SIG-M5 (cell line): ENCODE measurements around the gene CYP2W1.

ENCODE experiments used
- DNase-seq: peaks from one replicate; lab custom pipeline; 2025; lab: John Stamatoyannopoulos, UW

CYP2W1 gene

DNA sequence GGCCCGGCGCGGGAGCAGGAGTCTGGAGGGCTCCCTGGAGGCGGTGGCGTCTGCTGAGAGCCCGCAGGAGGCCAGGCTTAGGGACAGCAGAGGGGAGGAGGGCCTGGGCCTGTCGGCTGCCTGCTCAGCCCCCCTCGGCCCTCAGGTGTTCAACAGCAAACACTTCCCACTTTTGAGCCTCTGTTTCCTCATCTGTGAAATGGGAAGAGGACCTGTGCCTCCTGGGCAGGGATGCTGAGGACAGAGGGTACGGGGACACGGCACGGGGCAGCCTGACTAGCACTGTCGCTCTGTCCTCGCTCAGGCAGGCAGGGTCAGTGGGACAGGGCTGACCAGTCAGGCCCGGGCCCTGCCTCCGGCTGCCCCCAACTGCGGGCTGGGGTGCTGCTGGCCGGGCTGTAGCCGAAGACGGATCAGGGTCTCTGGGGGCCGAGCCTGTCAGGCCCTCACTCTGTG lies 663 bp downstream of the CYP2W1 start:
- DNase-seq = no peak

DNA sequence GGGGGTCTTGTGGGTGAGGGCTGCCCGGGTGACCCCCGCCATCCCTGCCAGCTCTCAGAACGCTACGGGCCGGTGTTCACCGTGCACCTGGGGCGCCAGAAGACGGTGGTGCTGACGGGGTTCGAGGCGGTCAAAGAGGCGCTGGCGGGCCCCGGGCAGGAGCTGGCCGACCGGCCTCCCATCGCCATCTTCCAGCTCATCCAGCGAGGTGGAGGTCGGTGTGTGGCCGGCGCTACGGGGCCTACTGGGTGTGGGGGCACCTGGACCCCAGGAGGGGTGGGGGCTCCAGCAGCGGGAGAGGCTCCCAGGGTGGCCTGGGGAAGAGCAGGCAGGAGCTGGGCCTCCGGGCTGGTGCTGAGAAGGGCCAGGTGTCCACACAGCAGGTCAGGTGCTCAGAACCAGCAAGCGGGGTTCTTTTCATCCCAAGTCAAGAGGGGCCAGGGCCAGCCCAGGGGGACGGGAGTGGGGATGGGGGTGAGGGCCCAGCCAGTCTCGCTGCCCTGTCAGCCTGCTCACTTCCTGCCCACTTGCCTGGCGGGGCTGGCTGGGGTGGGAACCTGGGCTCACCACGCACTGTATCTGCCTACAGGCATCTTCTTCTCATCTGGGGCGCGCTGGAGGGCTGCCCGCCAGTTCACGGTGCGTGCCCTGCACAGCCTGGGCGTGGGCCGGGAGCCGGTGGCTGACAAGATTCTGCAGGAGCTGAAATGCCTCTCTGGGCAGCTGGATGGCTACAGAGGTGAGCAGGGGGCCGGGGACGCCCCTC lies 1.6 kb downstream of the CYP2W1 start:
- DNase-seq = no peak

DNA sequence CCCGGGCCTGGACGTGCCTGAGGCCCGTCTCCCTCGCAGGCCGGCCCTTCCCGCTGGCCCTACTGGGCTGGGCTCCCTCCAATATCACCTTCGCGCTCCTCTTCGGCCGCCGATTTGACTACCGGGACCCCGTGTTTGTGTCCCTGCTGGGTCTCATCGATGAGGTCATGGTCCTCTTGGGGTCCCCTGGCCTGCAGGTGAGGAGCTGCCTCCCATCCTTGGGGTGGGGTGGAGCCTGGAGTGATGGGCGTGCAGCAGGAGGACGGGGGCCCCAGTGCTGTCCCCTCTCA lies 2.1 kb downstream of the CYP2W1 start:
- no peak for DNase-seq

DNA sequence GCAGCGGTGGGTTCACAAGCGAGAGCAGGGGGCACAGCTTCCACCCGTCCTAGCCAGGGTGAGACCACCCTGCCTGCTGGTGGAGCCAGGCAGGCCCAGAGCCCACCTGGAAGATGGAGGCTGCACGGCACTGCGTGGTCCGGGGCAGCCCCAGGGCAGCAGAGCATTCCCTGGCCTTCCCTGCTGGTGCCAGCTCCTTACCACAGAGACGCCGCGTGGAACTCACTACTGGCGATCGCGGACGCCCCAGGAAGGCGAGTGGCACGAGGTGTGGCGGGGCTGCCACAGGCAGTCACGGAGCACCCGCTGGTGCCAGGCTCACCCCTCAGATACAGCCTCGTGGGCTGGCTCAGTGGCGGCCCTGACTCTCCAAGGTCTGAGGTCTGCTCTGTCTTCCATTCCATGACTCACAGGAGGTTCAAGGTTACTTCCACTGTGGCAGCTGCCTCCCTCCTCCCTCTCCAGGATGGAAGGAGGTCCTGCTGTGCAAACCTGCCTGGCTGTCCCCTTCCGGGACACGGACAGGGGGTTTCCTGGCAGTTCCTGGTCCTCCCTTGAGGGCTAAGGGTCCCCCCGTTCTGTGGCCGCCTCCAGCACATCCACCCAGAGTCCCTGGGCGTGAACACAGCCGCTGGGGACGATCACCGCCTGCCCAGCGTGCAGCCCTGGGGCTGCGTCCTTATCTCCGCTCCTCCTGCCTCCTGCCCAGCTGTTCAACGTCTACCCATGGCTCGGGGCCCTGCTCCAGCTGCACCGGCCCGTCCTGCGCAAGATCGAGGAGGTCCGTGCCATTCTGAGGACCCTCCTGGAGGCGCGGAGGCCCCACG lies 3.1 kb downstream of the CYP2W1 start:
- DNase-seq = no peak

DNA sequence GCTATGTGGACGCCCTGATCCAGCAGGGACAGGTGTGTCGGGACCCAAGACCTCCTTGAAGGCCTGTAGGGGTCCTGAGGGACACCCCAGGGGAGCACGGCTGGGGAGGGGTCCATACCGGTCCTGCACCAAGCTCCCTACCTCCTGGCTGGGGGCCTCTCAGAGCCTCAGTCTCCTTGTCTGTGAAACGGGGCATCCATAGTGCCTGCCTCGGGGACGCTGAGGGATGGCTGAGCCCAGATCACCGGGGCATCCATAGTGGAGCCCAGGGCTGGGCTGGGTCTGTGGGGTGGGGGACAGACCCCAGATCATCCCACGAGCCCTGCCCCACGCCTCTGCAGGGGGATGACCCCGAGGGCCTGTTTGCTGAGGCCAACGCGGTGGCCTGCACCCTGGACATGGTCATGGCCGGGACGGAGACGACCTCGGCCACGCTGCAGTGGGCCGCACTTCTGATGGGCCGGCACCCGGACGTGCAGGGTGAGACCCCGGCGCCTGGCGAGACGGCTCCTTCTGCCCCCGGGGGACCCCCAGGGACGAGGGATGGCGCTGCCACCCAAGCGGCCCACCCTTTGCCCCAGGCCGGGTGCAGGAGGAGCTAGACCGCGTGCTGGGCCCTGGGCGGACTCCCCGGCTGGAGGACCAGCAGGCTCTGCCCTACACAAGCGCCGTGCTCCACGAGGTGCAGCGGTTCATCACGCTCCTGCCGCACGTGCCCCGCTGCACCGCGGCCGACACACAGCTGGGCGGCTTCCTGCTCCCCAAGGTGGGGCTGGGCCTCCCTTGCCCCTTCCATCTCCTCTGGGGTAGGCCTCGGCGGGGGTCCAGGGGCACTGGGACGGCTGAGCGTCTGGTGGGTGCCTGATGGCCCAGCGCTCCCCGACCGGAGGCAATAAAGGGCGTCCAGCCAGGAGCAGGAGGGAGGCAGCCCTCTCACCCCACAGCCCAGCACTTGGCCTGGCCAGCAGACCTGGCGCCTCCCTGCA lies 4.1 kb downstream of the CYP2W1 start:
- no peak for DNase-seq

DNA sequence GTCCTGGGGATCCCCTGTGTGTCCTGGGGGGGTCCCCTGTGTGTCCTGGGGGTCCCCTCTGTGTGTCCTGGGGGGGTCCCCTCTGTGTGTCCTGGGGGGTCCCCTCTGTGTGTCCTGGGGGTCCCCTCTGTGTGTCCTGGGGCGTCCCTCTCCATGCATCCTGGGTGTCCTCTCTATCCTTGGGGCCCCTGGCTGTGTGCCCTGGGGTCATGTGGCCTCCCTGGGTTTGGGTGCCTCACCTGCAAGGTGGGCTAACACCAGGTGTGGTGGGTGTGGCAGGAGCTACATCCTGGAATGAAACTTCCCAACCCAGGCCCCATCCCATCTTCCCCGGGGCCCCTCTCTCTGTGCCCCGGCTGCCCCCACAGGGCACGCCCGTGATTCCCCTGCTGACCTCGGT lies 4.9 kb downstream of the CYP2W1 start:
- no peak for DNase-seq

DNA sequence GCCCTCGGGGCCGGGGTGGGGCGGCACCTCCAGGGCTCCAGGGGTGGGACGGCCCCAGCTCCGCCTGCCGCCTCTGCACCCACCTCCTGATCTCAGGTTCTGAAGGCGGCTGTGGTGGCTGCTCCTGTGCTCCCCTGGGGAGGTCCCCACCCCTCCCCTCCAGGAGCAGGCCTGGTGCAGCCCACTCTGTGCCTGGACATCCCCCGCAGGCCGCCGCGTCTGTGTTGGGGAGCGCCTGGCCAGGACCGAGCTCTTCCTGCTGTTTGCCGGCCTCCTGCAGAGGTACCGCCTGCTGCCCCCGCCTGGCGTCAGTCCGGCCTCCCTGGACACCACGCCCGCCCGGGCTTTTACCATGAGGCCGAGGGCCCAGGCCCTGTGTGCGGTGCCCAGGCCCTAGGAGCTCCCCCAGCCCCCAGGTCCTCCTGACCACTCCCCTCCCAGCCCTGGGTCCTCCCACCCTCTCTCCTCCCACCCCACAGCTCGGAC lies 5.5 kb downstream of the CYP2W1 start:
- no peak for DNase-seq

DNA sequence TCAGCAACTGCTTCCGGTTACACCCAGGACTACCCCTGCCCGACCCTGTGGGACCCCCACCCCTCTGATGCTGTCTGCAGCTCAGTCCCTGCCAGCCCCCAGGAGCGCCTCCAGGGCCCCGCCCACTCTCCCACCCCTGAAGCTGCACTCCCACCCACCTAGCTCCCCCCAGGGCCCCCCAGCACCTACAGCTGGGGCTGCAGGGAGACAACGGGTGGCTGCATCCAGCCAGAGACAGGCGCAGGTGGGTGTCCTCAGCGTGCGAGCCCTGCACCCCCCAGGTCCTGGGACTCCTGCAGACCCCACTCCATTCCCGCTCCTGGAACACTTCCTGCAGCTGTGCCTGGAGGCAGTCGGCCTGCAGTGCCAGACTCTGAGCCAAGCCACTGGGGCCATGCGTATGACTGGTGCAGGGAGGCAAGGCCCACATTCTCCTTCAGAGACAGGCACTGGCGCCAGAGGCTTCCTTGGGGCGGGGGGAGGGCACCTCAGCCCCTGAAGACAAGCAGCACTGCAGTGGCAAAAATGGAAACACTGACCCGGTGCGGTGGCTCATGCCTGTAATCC lies 6.1 kb downstream of the CYP2W1 start:
- no peak for DNase-seq

DNA sequence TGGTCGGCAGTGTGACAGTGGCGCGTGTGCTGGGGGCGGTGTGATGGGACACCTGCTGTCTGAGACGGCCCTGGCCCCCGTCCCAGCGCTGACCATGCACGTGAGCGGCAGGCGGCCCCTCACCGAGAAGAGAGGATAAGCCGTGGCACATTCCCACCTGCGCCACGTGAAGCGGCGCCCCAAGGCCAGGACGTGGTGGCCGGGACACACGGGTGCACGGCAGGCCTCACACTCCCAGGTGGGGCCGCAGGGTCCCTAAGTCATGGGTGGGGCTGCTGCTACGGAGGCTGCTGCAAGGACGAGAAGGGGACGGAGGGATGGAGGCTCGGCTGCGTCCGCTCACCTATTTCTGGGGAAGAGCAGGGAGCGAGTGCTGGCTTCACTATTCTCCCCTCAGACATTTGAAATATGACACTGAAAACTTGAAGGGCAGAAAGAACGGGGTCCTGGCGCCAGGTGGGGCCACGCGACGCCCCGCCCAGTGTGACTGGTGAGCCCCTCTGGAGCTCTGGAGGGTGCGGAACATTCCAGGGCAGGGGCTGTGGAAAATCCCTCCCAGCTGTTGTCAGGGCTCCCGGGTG lies 7.5 kb downstream of the CYP2W1 start:
- no peak for DNase-seq

DNA sequence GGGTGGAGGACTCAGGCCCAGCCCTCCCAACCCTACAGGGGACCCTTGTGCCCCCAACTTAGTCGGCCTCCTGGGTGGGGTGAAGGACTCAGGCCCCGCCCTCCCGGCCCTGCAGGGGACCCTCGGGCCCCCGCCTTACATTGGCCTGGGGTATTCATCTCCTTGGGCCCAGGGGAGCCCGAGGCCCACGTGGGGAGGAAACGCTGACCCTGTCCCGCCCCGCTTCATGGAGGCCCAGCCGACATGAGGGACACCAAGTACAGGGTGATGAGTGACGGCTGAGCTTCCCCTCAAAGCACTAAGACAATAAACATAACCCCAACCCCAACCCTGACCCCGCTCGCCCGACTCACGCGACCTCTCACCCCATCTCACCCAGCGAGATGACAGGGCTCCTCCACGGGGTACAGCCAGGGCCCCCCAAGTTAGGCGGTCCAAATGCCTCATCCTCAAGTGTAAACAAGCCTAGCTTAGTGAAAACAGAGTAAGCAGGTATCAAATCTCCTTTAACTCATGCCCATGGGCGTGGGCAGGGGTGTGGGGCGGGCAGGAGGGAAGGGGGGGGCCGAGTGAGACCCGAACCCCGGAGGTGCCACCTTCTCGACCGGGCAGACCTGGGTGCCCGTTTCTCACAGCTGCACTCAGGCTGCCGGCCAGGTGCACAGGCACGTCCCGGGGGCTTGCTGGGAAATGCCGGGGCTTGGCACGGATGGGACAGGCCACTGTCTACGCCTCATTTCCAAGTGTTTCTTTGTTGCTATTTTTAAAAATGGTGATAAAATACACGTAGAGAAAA lies 8.2 kb downstream of the CYP2W1 start:
- no peak for DNase-seq

DNA sequence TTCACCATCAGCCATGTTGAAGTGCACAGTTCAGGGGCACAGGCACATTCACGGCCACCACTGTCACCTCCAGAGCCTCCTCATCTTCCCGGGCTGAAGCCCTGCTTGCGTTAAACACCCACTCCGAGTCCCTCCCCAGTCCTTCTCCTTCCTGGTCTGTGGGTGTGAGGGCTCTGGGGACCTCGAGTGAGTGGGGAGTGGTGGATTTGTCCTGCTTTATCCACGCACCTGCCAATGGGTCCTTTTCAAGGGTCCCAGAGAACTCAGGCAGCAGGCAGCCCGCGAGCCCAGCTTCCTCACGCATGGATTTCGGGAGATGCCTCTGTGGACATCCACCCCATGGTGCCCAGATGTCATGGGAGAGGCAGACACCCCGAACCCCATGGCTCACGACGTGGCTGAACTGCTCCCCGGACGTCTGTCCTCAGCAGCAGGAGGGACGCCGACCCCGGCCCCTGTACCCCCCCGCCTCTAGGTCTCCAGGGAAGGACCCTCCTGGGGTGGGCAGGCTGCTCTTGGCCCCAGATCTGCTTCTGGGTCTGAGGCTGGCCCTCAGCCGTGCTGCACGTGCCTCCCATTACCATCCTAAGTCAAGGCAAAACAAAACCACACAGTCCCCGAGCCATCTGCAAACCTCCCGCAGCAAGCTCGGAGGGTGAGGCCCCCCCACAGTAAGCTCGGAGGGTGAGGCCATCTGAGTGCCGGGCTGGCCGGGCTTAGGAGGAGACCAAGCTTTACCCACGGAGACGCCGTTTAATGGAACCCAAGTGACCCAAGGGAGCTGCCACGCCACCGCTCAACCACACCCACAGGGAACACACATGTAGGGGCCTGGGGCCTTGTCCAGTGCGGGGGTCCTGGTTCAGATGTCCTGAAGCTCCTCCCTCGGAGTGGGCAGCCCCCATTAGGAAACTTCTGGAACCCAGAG lies 9.0 kb downstream of the CYP2W1 start:
- no peak for DNase-seq

DNA sequence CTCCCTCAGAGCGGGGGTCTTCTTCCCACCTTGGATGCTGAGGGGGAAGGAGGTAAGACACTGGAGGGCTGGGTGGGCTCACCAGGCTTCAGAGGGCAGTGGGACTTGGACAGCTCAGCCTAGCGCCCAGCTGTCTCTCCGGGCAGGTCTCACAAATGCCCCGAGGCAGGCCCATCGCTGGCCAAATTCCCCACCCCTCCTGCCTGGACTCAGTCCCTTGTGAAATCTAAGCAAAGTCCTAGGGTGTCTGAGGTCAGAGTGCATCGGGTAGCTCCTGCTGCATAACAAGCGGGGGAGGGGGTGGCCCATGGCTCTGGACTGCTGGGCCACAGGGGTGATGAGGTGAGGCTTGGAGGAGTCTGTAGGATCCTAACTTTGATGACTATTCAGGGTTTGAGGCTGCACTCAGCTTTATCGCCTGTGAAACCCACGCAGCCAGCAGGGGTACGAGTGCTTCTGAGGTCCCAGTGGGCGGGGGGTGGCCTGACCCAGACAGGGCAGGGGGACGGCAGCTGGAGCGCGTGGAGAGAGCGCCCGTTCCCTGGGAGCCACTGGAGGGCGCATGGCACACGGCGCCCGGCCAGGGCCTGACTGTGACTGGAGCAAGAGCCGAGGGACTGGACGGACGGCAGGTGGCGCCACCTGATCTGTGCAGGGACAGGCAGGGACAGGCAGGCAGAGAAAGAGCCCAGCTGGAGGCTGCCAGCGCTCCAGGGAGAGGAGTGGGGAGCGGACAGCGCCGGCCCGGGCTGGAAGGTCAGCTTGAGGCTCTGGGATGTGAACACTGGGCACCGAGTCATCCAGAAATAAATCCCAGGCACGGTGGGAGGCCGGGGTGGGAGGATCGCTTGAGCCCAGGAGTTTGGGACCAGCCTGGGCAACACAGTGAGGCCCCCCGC lies 10.0 kb downstream of the CYP2W1 start:
- DNase-seq = peak; percentile 10

DNA sequence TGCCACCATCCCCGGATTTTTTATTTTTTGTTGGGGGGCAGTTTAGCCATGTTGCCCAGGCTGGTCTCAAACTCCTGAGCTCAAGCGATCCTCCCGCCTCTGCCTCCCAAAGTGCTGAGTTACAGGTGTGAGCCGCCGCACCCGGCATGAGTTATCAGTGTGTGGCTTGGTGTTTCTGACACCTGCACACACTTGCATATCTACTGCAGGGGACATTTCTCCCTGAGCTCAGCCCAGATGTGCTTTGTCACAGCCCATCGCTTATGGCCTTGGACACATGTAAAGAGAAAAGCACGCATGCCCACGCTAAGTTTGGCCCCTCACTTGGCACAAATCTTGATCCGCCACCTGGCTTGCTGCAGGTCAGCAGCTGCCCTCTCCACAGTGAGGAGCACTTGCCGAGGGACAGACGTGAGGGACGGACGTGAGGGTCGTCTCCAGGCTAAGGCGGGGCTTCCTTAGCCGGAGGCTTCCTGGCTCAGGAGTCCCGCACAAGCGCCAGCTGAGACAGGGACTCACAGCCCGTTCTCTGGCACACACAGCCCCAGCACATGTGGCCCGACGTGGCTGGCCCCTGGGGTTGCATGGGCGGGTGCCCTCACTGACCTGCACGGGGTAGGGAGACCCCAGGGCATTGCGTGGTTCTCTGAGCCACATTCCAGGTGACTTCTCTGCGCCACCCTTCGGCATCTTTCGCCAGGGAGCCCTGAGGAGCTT lies 11.8 kb downstream of the CYP2W1 start:
- no peak for DNase-seq

DNA sequence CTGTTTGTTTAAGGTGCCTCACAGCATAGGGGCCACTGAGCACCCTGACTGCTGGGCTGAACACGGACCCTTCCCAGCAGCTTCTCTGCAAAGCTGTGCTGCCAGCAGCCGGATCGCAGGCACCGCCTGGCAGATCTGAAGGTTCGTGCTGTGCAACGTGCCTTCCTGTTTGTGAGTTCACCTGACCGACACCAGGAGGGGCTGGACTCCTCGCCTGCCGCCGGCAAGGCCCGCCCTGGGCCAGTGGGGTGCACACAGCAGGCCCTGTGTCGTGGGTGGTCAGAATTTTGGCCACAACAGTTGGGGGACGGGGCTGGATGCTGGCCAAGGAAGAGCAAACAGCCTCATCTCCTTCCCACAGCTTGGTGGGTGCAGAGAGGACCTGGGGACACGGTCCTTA lies 12.6 kb downstream of the CYP2W1 start:
- DNase-seq = no peak

DNA sequence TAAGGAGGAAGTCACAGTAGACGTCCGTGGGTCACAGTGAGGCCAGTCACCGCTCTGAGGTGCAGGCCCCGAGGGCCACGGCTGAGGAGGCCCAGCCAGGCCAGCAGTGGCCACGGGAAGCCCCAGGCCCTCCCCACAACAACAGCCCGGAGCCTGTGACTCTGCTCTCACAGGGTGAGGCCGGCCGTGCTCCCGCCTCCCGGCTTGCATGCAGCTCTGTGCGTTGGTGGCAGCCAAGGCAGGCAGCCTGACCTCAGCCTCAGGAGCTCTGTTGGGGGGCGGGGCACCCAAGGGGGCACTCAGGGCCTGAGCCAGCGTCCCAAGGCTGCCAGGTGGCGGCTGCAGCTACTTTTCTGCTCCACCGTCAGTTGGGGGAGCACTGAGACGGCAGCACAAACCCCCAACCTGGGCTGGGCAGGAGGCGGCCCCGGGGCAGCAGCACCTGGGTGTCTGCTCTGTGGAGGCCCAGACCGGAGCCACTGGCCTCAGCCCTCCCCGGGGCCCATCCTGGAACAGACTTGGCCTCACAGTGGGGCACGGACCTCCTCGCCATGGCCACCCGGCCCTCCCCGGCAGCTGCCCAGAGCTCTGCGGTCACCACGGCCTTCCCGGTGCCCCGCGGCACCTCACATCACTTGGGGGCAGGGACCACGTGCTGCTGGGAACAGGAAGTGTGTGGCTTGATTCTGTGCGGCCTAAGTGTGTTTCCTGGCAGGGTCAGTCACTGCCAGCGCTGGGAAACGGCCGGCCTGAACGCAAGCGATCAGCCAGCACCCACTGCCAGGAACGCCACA lies 13.3 kb downstream of the CYP2W1 start:
- DNase-seq = no peak

DNA sequence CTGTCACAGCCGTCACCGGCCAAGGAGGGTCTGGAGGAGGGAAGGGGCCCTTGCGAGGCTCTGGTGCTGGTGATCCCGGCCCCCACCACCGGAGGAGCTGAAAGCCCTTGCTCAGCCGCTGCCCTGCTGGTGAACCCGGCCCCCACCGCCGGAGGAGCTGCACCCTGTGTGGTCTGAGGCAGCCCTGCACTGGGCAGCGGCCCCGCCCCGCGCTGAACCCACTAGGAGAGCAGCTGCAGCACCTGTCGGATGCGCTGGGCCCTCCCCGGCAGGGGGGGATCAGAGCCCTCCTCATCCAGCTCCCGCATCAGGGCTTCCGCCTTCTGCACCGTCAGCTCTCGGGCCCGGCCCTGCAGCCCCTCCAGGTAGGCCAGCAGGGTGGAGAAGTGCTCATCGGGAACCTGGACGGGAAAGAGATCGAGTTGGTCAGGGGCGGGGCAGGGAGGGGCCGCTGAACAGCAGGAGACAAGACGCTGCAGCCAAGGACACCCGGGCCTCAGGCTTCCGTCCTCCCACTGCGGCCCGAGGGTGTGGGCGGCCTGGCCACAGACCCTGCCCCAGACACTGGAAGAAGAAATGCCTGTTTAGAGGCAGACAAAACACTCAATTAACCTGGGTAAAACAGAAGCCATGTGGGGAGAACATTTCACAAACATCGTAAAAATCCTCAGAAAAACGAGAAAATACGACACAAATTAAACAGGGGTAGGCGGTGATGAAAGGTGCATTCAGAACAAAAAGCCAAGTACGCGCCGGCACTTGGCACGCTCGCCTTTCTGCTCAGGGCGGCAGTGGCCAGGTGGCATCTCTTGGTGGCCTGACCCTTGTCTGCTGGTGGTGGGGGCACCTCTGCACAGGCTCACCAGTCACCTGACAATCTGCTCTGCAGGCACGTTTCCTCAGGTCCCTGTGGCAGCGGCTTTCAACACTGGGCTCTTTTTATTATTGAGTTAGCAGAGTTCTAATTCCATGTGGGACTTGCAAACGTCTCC lies 14.7 kb downstream of the CYP2W1 start:
- no peak for DNase-seq
